Erythroblast (primary cell): ENCODE data around the gene RWDD3.

Experiments used
- GATA1 ChIP-seq: IDR thresholded peaks from 2 replicates; pipeline ENCODE4 v1.6.1; 2011; ENCODE audit warnings: low read depth, mild to moderate bottlenecking, control low read depth, low read length, moderate library complexity
- POLR2A ChIP-seq: IDR thresholded peaks from 2 replicates; pipeline ENCODE4 v1.6.1; 2011; ENCODE audit warnings: mild to moderate bottlenecking, low read length

- TF ChIP-seq POLR2A (no peak), GATA1 (no peak)
These were observed 53.1 kb downstream of the RWDD3 start for GRCh38 chr1:95287081-95287480.
